Liver (tissue), 9 donors: ENCODE measurements around the gene CMTM4. TPM values are rescaled to one million over a fixed set of nuclear protein-coding genes. Genes with fewer than 3 reads are reported as not detected.

Experiments used
- DNase-seq: peaks from one replicate; pipeline ENCODE4 v3.0.0-alpha.2; 2017; ENCODE audit warnings: low spot score
- H3K27ac ChIP-seq, 2 donors: one replicate each; pipeline ENCODE4 v1.7.0; 2013; ENCODE audit warnings: inconsistent platforms in 2 of 2, low read length in 2 of 2, control low read depth in 1 of 2, low read depth in 1 of 2, mild to moderate bottlenecking in 1 of 2
- H3K27me3 ChIP-seq, 4 donors: one replicate each; pipeline versions ENCODE4 v1.6.1 to v1.7.0; 2013; ENCODE audit warnings: low read length in 3 of 4, inconsistent platforms in 1 of 4, mild to moderate bottlenecking in 1 of 4, moderate library complexity in 1 of 4; ENCODE audit not compliant: control insufficient read depth in 4 of 4, insufficient read depth in 4 of 4
- H3K36me3 ChIP-seq, 4 donors: one replicate each; pipeline versions ENCODE4 v1.6.1 to v1.7.0; 2013; ENCODE audit warnings: low read length in 3 of 4, mild to moderate bottlenecking in 3 of 4, low read depth in 1 of 4, moderate library complexity in 1 of 4; ENCODE audit not compliant: control insufficient read depth in 4 of 4, insufficient read depth in 3 of 4
- H3K4me1 ChIP-seq, 4 donors: one replicate each; pipeline versions ENCODE4 v1.6.1 to v1.7.0; 2013; ENCODE audit warnings: low read length in 3 of 4, mild to moderate bottlenecking in 3 of 4, moderate library complexity in 1 of 4; ENCODE audit not compliant: control insufficient read depth in 4 of 4, insufficient read depth in 4 of 4
- H3K4me3 ChIP-seq, 3 donors: one replicate each; pipeline versions ENCODE4 v1.6.1 to v1.7.0; 2013; ENCODE audit warnings: low read length in 3 of 3, control low read depth in 1 of 3, low read depth in 1 of 3, mild to moderate bottlenecking in 1 of 3
- H3K9ac ChIP-seq, 2 donors: one replicate each; pipeline ENCODE4 v1.7.0; 2013; ENCODE audit warnings: low read length in 2 of 2, mild to moderate bottlenecking in 2 of 2, moderate library complexity in 2 of 2, control low read depth in 1 of 2, low read depth in 1 of 2
- H3K9me3 ChIP-seq, 4 donors: one replicate each; pipeline versions ENCODE4 v1.6.1 to v1.7.0; 2013; ENCODE audit warnings: low read length in 3 of 4; ENCODE audit not compliant: control insufficient read depth in 4 of 4
- ATF3 ChIP-seq: IDR thresholded peaks from 2 replicates; pipeline ENCODE4 v1.6.1; 2016; ENCODE audit warnings: antibody characterized with exemption
- CTCF ChIP-seq: fragments of 150-350 bp; IDR thresholded peaks from 2 replicates; pipeline ENCODE4 v1.5.1; 2017; ENCODE audit warnings: improper control_type of control experiment, low read depth, low read length; ENCODE audit not compliant: missing input control
- FOXA1 ChIP-seq: IDR thresholded peaks from 2 replicates; pipeline ENCODE4 v1.6.1; 2016; ENCODE audit warnings: antibody characterized with exemption
- FOXA2 ChIP-seq: IDR thresholded peaks from 2 replicates; pipeline ENCODE4 v1.6.1; 2016; ENCODE audit warnings: antibody characterized with exemption
- HNF4A ChIP-seq, 2 donors: conservative IDR thresholded peaks; 2 replicates each; pipeline ENCODE4 v1.6.1; 2016; ENCODE audit warnings: antibody characterized with exemption in 2 of 2, mild to moderate bottlenecking in 2 of 2
- HNF4G ChIP-seq: IDR thresholded peaks from 2 replicates; pipeline ENCODE4 v1.6.1; 2016; ENCODE audit warnings: antibody characterized with exemption
- JUND ChIP-seq, 2 donors: IDR thresholded peaks; 2 replicates each; pipeline ENCODE4 v1.6.1; 2016; ENCODE audit warnings: antibody characterized with exemption in 2 of 2
- NR2F2 ChIP-seq: IDR thresholded peaks from 2 replicates; pipeline ENCODE4 v1.6.1; 2016; ENCODE audit warnings: antibody characterized with exemption
- RAD21 ChIP-seq, 2 donors: IDR thresholded peaks; 2 replicates each; pipeline ENCODE4 v1.6.1; 2016; ENCODE audit warnings: antibody characterized with exemption in 2 of 2, mild to moderate bottlenecking in 2 of 2
- REST ChIP-seq: IDR thresholded peaks from 2 replicates; pipeline ENCODE4 v1.6.1; 2016; ENCODE audit warnings: antibody characterized with exemption, mild to moderate bottlenecking
- RXRA ChIP-seq, 2 donors: IDR thresholded peaks; 2 replicates each; pipeline ENCODE4 v1.6.1; 2017 to 2018; ENCODE audit warnings: antibody characterized with exemption in 2 of 2, mild to moderate bottlenecking in 1 of 2
- ZBTB33 ChIP-seq: IDR thresholded peaks from 2 replicates; pipeline ENCODE4 v1.6.1; 2016; ENCODE audit warnings: antibody characterized with exemption
- WGBS: extraction: QIAGEN DNeasy Blood & Tissue Kit; methylation state at CpG from one replicate; pipeline ENCODE4 v1.1.7; 2013; 5-methylcytosine and 5-hydroxymethylcytosine counted together
- polyA plus RNA-seq, 2 donors: library from polyadenylated mRNA; stranded (reverse) in 1 of 2; unstranded in 1 of 2; fragments of 200-250 nt in 1 of 2; fragments of >200 nt in 1 of 2; fragmentation: Nextera tagmentation in 1 of 2; extraction: Ambion mirVana in 1 of 2; gene quantifications; one replicate each; pipeline versions ENCODE4 v1.2.1 to v1.2.3, GENCODE V29; 2013 to 2015
- total RNA-seq, 2 donors: library from RNA; depleted of rRNA; stranded (reverse); fragments of >200 nt; gene quantifications; one replicate each; pipeline ENCODE4 v1.2.3, GENCODE V29; 2014
- donor health status: healthy.
- donor health status: healthy.
- donor health status: healthy.
- donor health status: healthy.
- donor health status: healthy.

CMTM4 gene
- total RNA-seq (10 to 100 TPM in 1 of 2 donors, 1 to 10 TPM in 1; 8.1 to 19.7 TPM), polyA plus RNA-seq (1 to 10 TPM; 2.9 to 4.5 TPM)

- Histone ChIP-seq H3K36me3 (no peaks in the 10 kb centered on the region), H3K27ac (peak within 1 kb of the TSS; percentile 28 to 59), H3K27me3 (no peaks in the 10 kb centered on the region), H3K4me3 (peak within 1 kb of the TSS; percentile 78 to 88 (median 87)), H3K4me1 (peaks cover 2 to 21% (median 14%) of the 10 kb centered on the region in 4 donors), H3K9ac (peak within 1 kb of the TSS; percentile 54 to 75), H3K9me3 (no peaks in the 10 kb centered on the region)
- 5% methylated on average over 84 of the region's 84 CpGs for WGBS
- DNase-seq, result peak; percentile 81
- TF ChIP-seq CTCF (peak; percentile 22), JUND (IDR thresholded peaks at IDR 0.05) (no peak), NR2F2 (no peak), ATF3 (no peak), HNF4A (conservative IDR thresholded peaks at IDR 0.05) (no peak), REST (no peak), RAD21 (IDR thresholded peaks at IDR 0.05) (no peak)
These were observed at the start of gene CMTM4 for GRCh38 chr16:66696669-66697630. TSS of gene CMTM4 (minus strand) at chr16:66696743. CDS start at chr16:66696525, 218 bp downstream.

GRCh38 chr16:66746048-66746447 is 49.5 kb upstream of the CMTM4 start:
- WGBS, result 83% methylated on average over 3 of the region's 3 CpGs
- H3K4me3 ChIP-seq, result no peak overlapping the region
- H3K9me3 ChIP-seq, result no peaks in the 10 kb centered on the region
- H3K4me1 ChIP-seq, result peaks cover 4 to 37% (median 29%) of the 10 kb centered on the region in 4 donors
- no peak overlapping the region for H3K9ac ChIP-seq
- TF ChIP-seq HNF4G (no peak), NR2F2 (no peak), HNF4A (conservative IDR thresholded peaks at IDR 0.05) (no peak), ZBTB33 (no peak), RXRA (IDR thresholded peaks at IDR 0.05) (no peak), JUND (IDR thresholded peaks at IDR 0.05) (no peak), FOXA1 (no peak), FOXA2 (no peak)
- no peak overlapping the region for H3K27ac ChIP-seq
- H3K27me3 ChIP-seq, result no peaks in the 10 kb centered on the region
- no peak for DNase-seq
- H3K36me3 ChIP-seq, result peaks cover 6 to 30% (median 25%) of the 10 kb centered on the region in 4 donors
